IMR-90 (cell line): Measurements from ENCODE around the gene SASS6. TPM values are rescaled to one million over a fixed set of nuclear protein-coding genes. Genes with fewer than 3 reads are reported as not detected.

Experiments
- ATAC-seq: fragments of 200-7000 bp; cut with Tn5 transposase; 2 replicates; pipeline ENCODE4 v1.9.1; 2020; ENCODE audit warnings: low read depth, mild to moderate bottlenecking, moderate library complexity
- Bru-seq: library from RNA; stranded (reverse); fragments of 400-500 nt; gene quantifications from one replicate; lab custom pipeline; 2021; lab: Mats Ljungman, UMichigan
- BruChase-seq, 2 experiments: library from RNA; stranded (reverse); fragments of 400-500 nt; gene quantifications; one replicate each; lab custom pipeline; 2021; lab: Mats Ljungman, UMichigan
- BruUV-seq: library from RNA; stranded (reverse); fragments of 400-500 nt; replicated peaks from 2 replicates; lab custom pipeline; 2021; lab: Mats Ljungman, UMichigan
- CTCF ChIA-PET: fragments of 300-600 bp; formaldehyde crosslinking; extraction: SDS; loops from one replicate; lab custom pipeline; 2021; ENCODE audit warnings: antibody characterized with exemption; lab: Yijun Ruan, JAX
- POLR2A ChIA-PET: fragments of 300-600 bp; sonication (Branson Sonifier 250); formaldehyde crosslinking; loops from one replicate; lab custom pipeline; 2022; ENCODE audit warnings: antibody characterized with exemption; ENCODE audit not compliant: unreplicated experiment; lab: Charles Lee
- DNase-seq: peaks from one replicate; pipeline ENCODE4 v3.0.0; 2013
- H2AFZ ChIP-seq: replicated peaks from 2 replicates; pipeline ENCODE3; 2013; ENCODE audit warnings: low read length, mild to moderate bottlenecking; ENCODE audit not compliant: poor library complexity
- H2AK5ac ChIP-seq: 2 replicates; pipeline ENCODE4 v1.6.1; 2013; ENCODE audit warnings: low read depth, low read length, inconsistent platforms
- H2AK9ac ChIP-seq: replicated peaks from 2 replicates; pipeline ENCODE3; 2013; ENCODE audit warnings: mild to moderate bottlenecking, low read depth, low read length, moderate library complexity; ENCODE audit not compliant: poor library complexity
- H2BK120ac ChIP-seq: 2 replicates; pipeline ENCODE4 v1.6.1; 2013; ENCODE audit warnings: low read depth, low read length, inconsistent platforms
- H2BK15ac ChIP-seq: 3 replicates; pipeline ENCODE4 v1.6.1; 2013; ENCODE audit warnings: low read depth, low read length, inconsistent platforms
- H2BK20ac ChIP-seq: 2 replicates; pipeline ENCODE4 v1.6.1; 2013; ENCODE audit warnings: low read depth, mild to moderate bottlenecking, inconsistent platforms, low read length, moderate library complexity
- H2BK5ac ChIP-seq: 2 replicates; pipeline ENCODE4 v1.6.1; 2013; ENCODE audit warnings: mild to moderate bottlenecking, low read depth, low read length, inconsistent platforms; ENCODE audit not compliant: poor library complexity, severe bottlenecking
- H3K14ac ChIP-seq: replicated peaks from 2 replicates; pipeline ENCODE4 v1.6.1; 2013; ENCODE audit warnings: low read depth, low read length, inconsistent platforms
- H3K18ac ChIP-seq: 2 replicates; pipeline ENCODE4 v1.6.1; 2013; ENCODE audit warnings: low read depth, low read length, control low read depth
- H3K23ac ChIP-seq: 2 replicates; pipeline ENCODE4 v1.6.1; 2013; ENCODE audit warnings: low read depth, low read length, inconsistent platforms
- H3K27ac ChIP-seq: 2 replicates; pipeline ENCODE4 v1.5.1; 2013; ENCODE audit warnings: mild to moderate bottlenecking, control low read depth, low read length; ENCODE audit not compliant: insufficient read depth
- H3K27me3 ChIP-seq: 2 replicates; pipeline ENCODE4 v1.6.1; 2013; ENCODE audit warnings: low read length; ENCODE audit not compliant: control insufficient read depth, insufficient read depth
- H3K36me3 ChIP-seq: 2 replicates; pipeline ENCODE4 v1.6.1; 2013; ENCODE audit warnings: low read length, mixed read lengths; ENCODE audit not compliant: control insufficient read depth, insufficient read depth
- H3K4ac ChIP-seq: 2 replicates; pipeline ENCODE4 v1.6.1; 2013; ENCODE audit warnings: low read depth, low read length, inconsistent platforms
- H3K4me1 ChIP-seq: 2 replicates; pipeline ENCODE4 v1.6.1; 2013; ENCODE audit warnings: low read length, mixed read lengths; ENCODE audit not compliant: control insufficient read depth, insufficient read depth
- H3K4me2 ChIP-seq: 2 replicates; pipeline ENCODE4 v1.6.1; 2013; ENCODE audit warnings: low read depth, mild to moderate bottlenecking, control low read depth, low read length, moderate library complexity
- H3K4me3 ChIP-seq: 2 replicates; pipeline ENCODE4 v1.5.1; 2013; ENCODE audit warnings: low read depth, mild to moderate bottlenecking, control low read depth, low read length, moderate library complexity; ENCODE audit not compliant: insufficient read depth
- H3K56ac ChIP-seq: 2 replicates; pipeline ENCODE4 v1.6.1; 2013; ENCODE audit warnings: low read length, inconsistent platforms; ENCODE audit not compliant: insufficient read depth; ENCODE audit errors: extremely low read depth
- H3K79me1 ChIP-seq, 2 experiments: 2 replicates each; pipeline ENCODE4 v1.6.1; 2013; ENCODE audit warnings: low read length in 2 of 2, inconsistent platforms in 1 of 2, low read depth in 1 of 2
- H3K9ac ChIP-seq: 2 replicates; pipeline ENCODE4 v1.6.1; 2013; ENCODE audit warnings: low read depth, low read length, control low read depth
- H3K9me1 ChIP-seq: 2 replicates; pipeline ENCODE4 v1.6.1; 2013; ENCODE audit warnings: low read length, inconsistent platforms; ENCODE audit not compliant: insufficient read depth
- H3K9me3 ChIP-seq: 2 replicates; pipeline ENCODE4 v1.6.1; 2013; ENCODE audit warnings: low read length; ENCODE audit not compliant: control insufficient read depth, insufficient read depth
- H4K20me1 ChIP-seq: 2 replicates; pipeline ENCODE4 v1.6.1; 2013; ENCODE audit warnings: low read length, inconsistent platforms; ENCODE audit not compliant: insufficient read depth
- H4K5ac ChIP-seq: 2 replicates; pipeline ENCODE4 v1.6.1; 2013; ENCODE audit warnings: mild to moderate bottlenecking, low read depth, low read length, control low read depth
- H4K8ac ChIP-seq, 2 experiments: 2 replicates each; pipeline ENCODE4 v1.6.1; 2013; ENCODE audit warnings: low read depth in 2 of 2, low read length in 2 of 2, control low read depth in 1 of 2, inconsistent platforms in 1 of 2
- H4K91ac ChIP-seq: 2 replicates; pipeline ENCODE4 v1.6.1; 2013; ENCODE audit warnings: low read depth, low read length, inconsistent platforms; ENCODE audit not compliant: insufficient read depth
- CEBPB ChIP-seq: IDR thresholded peaks from 2 replicates; pipeline ENCODE4 v1.6.1; 2012; ENCODE audit warnings: low read depth, low read length, improper control_type of control experiment
- CHD1 ChIP-seq: IDR thresholded peaks from 2 replicates; pipeline ENCODE4 v1.6.1; 2012; ENCODE audit warnings: low read depth, low read length, improper control_type of control experiment
- FOS ChIP-seq: fragments of 150-350 bp; IDR thresholded peaks from 2 replicates; pipeline ENCODE4 v1.6.1; 2016; ENCODE audit warnings: low read depth, low read length
- MAFK ChIP-seq: IDR thresholded peaks from 2 replicates; pipeline ENCODE4 v1.6.1; 2012; ENCODE audit warnings: low read depth, low read length, improper control_type of control experiment
- MAZ ChIP-seq: IDR thresholded peaks from 2 replicates; pipeline ENCODE4 v1.6.1; 2012; ENCODE audit warnings: low read depth, mild to moderate bottlenecking, low read length, improper control_type of control experiment, moderate library complexity, borderline replicate concordance
- MXI1 ChIP-seq: IDR thresholded peaks from 2 replicates; pipeline ENCODE4 v1.6.1; 2012; ENCODE audit warnings: low read depth, mild to moderate bottlenecking, low read length, moderate library complexity, borderline replicate concordance
- NFE2L2 ChIP-seq: fragments of 150-350 bp; IDR thresholded peaks from 2 replicates; pipeline ENCODE4 v1.6.1; 2016; ENCODE audit warnings: low read depth, mild to moderate bottlenecking, low read length
- POLR2A ChIP-seq: IDR thresholded peaks from 2 replicates; pipeline ENCODE4 v1.6.1; 2012; ENCODE audit warnings: mild to moderate bottlenecking, low read depth, low read length
- RCOR1 ChIP-seq: IDR thresholded peaks from 2 replicates; pipeline ENCODE4 v1.6.1; 2012; ENCODE audit warnings: mild to moderate bottlenecking, low read length, improper control_type of control experiment; ENCODE audit not compliant: insufficient replicate concordance
- RFX5 ChIP-seq: IDR thresholded peaks from 2 replicates; pipeline ENCODE4 v1.8.0; 2012; ENCODE audit warnings: low read depth, mild to moderate bottlenecking, low read length, moderate library complexity
- SMC3 ChIP-seq: fragments of 150-350 bp; IDR thresholded peaks from 2 replicates; pipeline ENCODE4 v1.6.1; 2016; ENCODE audit warnings: low read depth, mild to moderate bottlenecking, antibody characterized with exemption, low read length, moderate library complexity
- USF2 ChIP-seq: fragments of 150-350 bp; IDR thresholded peaks from 2 replicates; pipeline ENCODE4 v1.6.1; 2017; ENCODE audit warnings: mild to moderate bottlenecking, antibody characterized with exemption, low read length, low read depth
- WGBS, 2 experiments: methylation state at CpG; one replicate each; pipeline versions ENCODE4 v1.1.5 to v1.1.7; 2013; ENCODE audit warnings: missing lambda C conversion rate in 2 of 2; ENCODE audit not compliant: insufficient read length in 1 of 2; ENCODE audit errors: extremely low coverage in 2 of 2; 5-methylcytosine and 5-hydroxymethylcytosine counted together
- dilution Hi-C: fragments of 300-500 bp; cut with HindIII; formaldehyde crosslinking; loops from one replicate; pipeline ENCODE4 v1.14.3; 2018; ENCODE audit warnings: low sequenced_read_pairs; ENCODE audit not compliant: unreplicated experiment
- in situ Hi-C: fragments of 300-500 bp; cut with MboI; formaldehyde crosslinking; loops from 3 replicates; pipeline ENCODE4 v1.14.3; 2019; ENCODE audit warnings: low sequenced_read_pairs, inconsistent platforms, mixed read lengths
- intact Hi-C: fragments of 100-400 bp; cut with micrococcal nuclease; formaldehyde crosslinking; loops from 2 replicates; pipeline ENCODE4 v1.10.0; 2022
- long read RNA-seq: library from polyadenylated mRNA; unstranded; transcript quantifications from one replicate; pipeline ENCODE4 v2.0.0, GENCODE V29; 2021; ENCODE audit not compliant: unreplicated experiment
- polyA plus RNA-seq, 3 experiments: library from polyadenylated mRNA; depleted of rRNA; stranded (reverse); fragments of >200 nt; gene quantifications; 2 replicates each; pipeline ENCODE4 v1.2.3, GENCODE V29; 2012; ENCODE audit warnings: low replicate concordance in 1 of 3
- total RNA-seq: library from RNA; depleted of rRNA; stranded (reverse); fragments of >200 nt; gene quantifications from 2 replicates; pipeline ENCODE4 v1.2.3, GENCODE V29; 2012; rRNA removed

SASS6 gene
- 2.7 and 5.0 TPM in 2 replicates for total RNA-seq
- polyA plus RNA-seq (2012; rRNA removed): 0.69 and 1.1 TPM in 2 replicates
- polyA plus RNA-seq (2012; cell fraction: cytosol; rRNA removed): 0.05 and 0.06 TPM in 2 replicates
- polyA plus RNA-seq (2012; cell fraction: nucleus; rRNA removed; ENCODE audit: low replicate concordance): 0.09 and 0.83 TPM in 2 replicates
- percentile 48 among the genes with signal in this experiment for Bru-seq, nascent RNA
- BruChase-seq, experiment 1, labeled RNA remaining after a 6-hour chase: percentile 49 among the genes with signal in this experiment
- BruChase-seq, experiment 2, labeled RNA remaining after a 2-hour chase: percentile 51 among the genes with signal in this experiment
- long read RNA-seq, partial matches to known transcripts: 2 of 5 reads
- long read RNA-seq, other reads (novel, unspliced or antisense): 1 of 5 reads

- Histone ChIP-seq H2BK120ac (peak within 1 kb of the TSS; percentile 67), H3K4me3 (peak within 1 kb of the TSS; percentile 72), H3K9ac (peak within 1 kb of the TSS; percentile 81), H3K23ac (peak within 1 kb of the TSS; percentile 72; the same call in 1 of the 2 replicates), H3K27me3 (no peaks in the 10 kb centered on the region), H2AFZ (peak within 1 kb of the TSS; percentile 94), H4K5ac (peak within 1 kb of the TSS; percentile 41), H3K27ac (peak within 1 kb of the TSS; percentile 71), H4K20me1 (no peaks in the 10 kb centered on the region), H2BK20ac (no peak within 1 kb of the TSS), H3K36me3 (0 out of 2 replicates have a peak, but pooled peaks cover 2% of the 10 kb centered on the region), H3K18ac (no peak within 1 kb of the TSS), H4K8ac (peak within 1 kb of the TSS; percentile 76 to 97), H3K4me2 (peak within 1 kb of the TSS; percentile 81), H2BK15ac (peak within 1 kb of the TSS; percentile 66; the same call in 1 of the 3 replicates), H2AK9ac (peak within 1 kb of the TSS; percentile 56), H3K14ac (peak within 1 kb of the TSS; percentile 70), H2AK5ac (0 out of 2 replicates have a peak within 1 kb of the TSS, but pooled peaks have one; percentile 28), H3K79me1 (peaks cover 30 to 52% of the 10 kb centered on the region in 2 experiments), H3K4ac (peak within 1 kb of the TSS; percentile 80), H2BK5ac (peak within 1 kb of the TSS; percentile 20), H3K56ac (peak within 1 kb of the TSS; percentile 86), H3K9me3 (no peaks in the 10 kb centered on the region), H4K91ac (peak within 1 kb of the TSS; percentile 82), H3K9me1 (no peaks in the 10 kb centered on the region; the same call in 1 of the 2 replicates), H3K4me1 (peaks cover 1% of the 10 kb centered on the region; the same call in 1 of the 2 replicates)
- dilution Hi-C loops: no loop called here
- DNase-seq (peak; percentile 99), ATAC-seq (peak; percentile 99)
- in situ Hi-C loops: loop anchor here (10.0 kb wide), 1 partner anchor 328 kb away; no protein-coding TSS in a partner anchor
- ChIA-PET CTCF (interaction anchor here (0.5 to 0.6 kb wide), 3 partner anchors 21 to 56 kb away, joined by 3 read pairs; no protein-coding TSS in a partner anchor), POLR2A (interaction anchor here (0.6 to 1.0 kb wide), 4 partner anchors 20 to 1170 kb away, joined by 3 to 4 read pairs (median 3); no protein-coding TSS in a partner anchor)
- BruUV-seq: no TSS peak
- intact Hi-C loops: loop anchor here (1.0 to 2.0 kb wide), 3 partner anchors 95 to 326 kb away; a partner anchor contains a TSS
- WGBS, 2 experiments: 0% methylated on average over 8 of the region's 57 CpGs; no CpG with 5 or more reads in 1 of the 2 experiments
- TF ChIP-seq MAZ (peak; percentile 83; the same call in 1 of the 2 replicates), MAFK (no peak), FOS (no peak), POLR2A (peak; percentile 45; the same call in 1 of the 2 replicates), SMC3 (no peak), CHD1 (peak; percentile 86; the same call in 1 of the 2 replicates), USF2 (0 out of 2 replicates have a peak, but pooled peaks have one; percentile 19), NFE2L2 (no peak), CEBPB (no peak), RFX5 (no peak), RCOR1 (no peak), MXI1 (peak; percentile 94)
These were observed at the start of gene SASS6, which contains the start of gene TRMT13 for GRCh38 chr1:100132566-100133477. Gene SASS6, minus strand, starts transcription at chr1:100132930. Its CDS starts 116 bp downstream, at chr1:100132814. Gene TRMT13, plus strand, starts transcription at chr1:100133163. Its CDS starts 6 bp downstream, at chr1:100133169.
